T-helper 22 cell (primary cell): ENCODE data around the gene CARMIL1.

Experiments used
- DNase-seq: peaks from one replicate; pipeline ENCODE4 v3.0.0-alpha.2; 2020; ENCODE audit warnings: low read depth

CARMIL1 gene

GRCh38 chr6:25512560-25512959 lies 233.4 kb downstream of the CARMIL1 start:
- DNase-seq, result no peak

GRCh38 chr6:25519856-25520255 lies 240.7 kb downstream of the CARMIL1 start:
- DNase-seq, result no peak

- DNase-seq, result no peak
These were observed 245.4 kb downstream of the CARMIL1 start for GRCh38 chr6:25524542-25524941.

- no peak for DNase-seq
These were observed 245.9 kb downstream of the CARMIL1 start for GRCh38 chr6:25525078-25525477.

- DNase-seq, result no peak
These were observed 255.9 kb downstream of the CARMIL1 start for GRCh38 chr6:25534942-25535631.

GRCh38 chr6:25535632-25536225 lies 256.6 kb downstream of the CARMIL1 start:
- no peak for DNase-seq

- no peak for DNase-seq
These were observed 257.6 kb downstream of the CARMIL1 start for GRCh38 chr6:25536781-25537180.

- no peak for DNase-seq
These were observed 258.3 kb downstream of the CARMIL1 start for GRCh38 chr6:25537349-25538018.

GRCh38 chr6:25541228-25541627 lies 262.1 kb downstream of the CARMIL1 start:
- DNase-seq, result no peak

- DNase-seq, result no peak
These were observed 264.1 kb downstream of the CARMIL1 start for GRCh38 chr6:25542984-25543910.

GRCh38 chr6:25544833-25545232 lies 265.7 kb downstream of the CARMIL1 start:
- DNase-seq, result no peak

GRCh38 chr6:25547797-25548196 lies 268.6 kb downstream of the CARMIL1 start:
- no peak for DNase-seq

- no peak for DNase-seq
These were observed 269.3 kb downstream of the CARMIL1 start for GRCh38 chr6:25548451-25548850.

- no peak for DNase-seq
These were observed 271.5 kb downstream of the CARMIL1 start for GRCh38 chr6:25550631-25551030.

GRCh38 chr6:25553502-25553901 lies 274.3 kb downstream of the CARMIL1 start:
- DNase-seq, result no peak

- DNase-seq, result no peak
These were observed 276.0 kb downstream of the CARMIL1 start for GRCh38 chr6:25555188-25555587.

GRCh38 chr6:25556516-25556915 lies 277.3 kb downstream of the CARMIL1 start:
- DNase-seq, result peak; percentile 25

- no peak for DNase-seq
These were observed 279.1 kb downstream of the CARMIL1 start for GRCh38 chr6:25558155-25558817.

GRCh38 chr6:25560865-25561264 lies 281.7 kb downstream of the CARMIL1 start:
- no peak for DNase-seq

- DNase-seq, result no peak
These were observed 285.8 kb downstream of the CARMIL1 start for GRCh38 chr6:25564943-25565342.

GRCh38 chr6:25570578-25570977 lies 291.4 kb downstream of the CARMIL1 start:
- no peak for DNase-seq

GRCh38 chr6:25576919-25577318 lies 297.7 kb downstream of the CARMIL1 start:
- DNase-seq, result no peak
